Astrocyte of the spinal cord (primary cell): Measurements from ENCODE around the gene LY6G6F.

Experiments used
- DNase-seq: peaks from one replicate; pipeline ENCODE4 v3.0.0; 2011; ENCODE audit warnings: low read depth, low spot score
- H3K4me3 ChIP-seq: 2 replicates; pipeline ENCODE4 v1.5.1; 2011; ENCODE audit warnings: low read depth, mild to moderate bottlenecking, low read length, moderate library complexity
- CTCF ChIP-seq: IDR thresholded peaks from 2 replicates; pipeline ENCODE4 v1.5.1; 2012; ENCODE audit warnings: low read depth, mild to moderate bottlenecking, low read length, inconsistent platforms
- in situ Hi-C: cut with HindIII; loops from 2 replicates; pipeline ENCODE4 v1.10.0; 2017; ENCODE audit warnings: low sequenced_read_pairs

LY6G6F gene

DNA sequence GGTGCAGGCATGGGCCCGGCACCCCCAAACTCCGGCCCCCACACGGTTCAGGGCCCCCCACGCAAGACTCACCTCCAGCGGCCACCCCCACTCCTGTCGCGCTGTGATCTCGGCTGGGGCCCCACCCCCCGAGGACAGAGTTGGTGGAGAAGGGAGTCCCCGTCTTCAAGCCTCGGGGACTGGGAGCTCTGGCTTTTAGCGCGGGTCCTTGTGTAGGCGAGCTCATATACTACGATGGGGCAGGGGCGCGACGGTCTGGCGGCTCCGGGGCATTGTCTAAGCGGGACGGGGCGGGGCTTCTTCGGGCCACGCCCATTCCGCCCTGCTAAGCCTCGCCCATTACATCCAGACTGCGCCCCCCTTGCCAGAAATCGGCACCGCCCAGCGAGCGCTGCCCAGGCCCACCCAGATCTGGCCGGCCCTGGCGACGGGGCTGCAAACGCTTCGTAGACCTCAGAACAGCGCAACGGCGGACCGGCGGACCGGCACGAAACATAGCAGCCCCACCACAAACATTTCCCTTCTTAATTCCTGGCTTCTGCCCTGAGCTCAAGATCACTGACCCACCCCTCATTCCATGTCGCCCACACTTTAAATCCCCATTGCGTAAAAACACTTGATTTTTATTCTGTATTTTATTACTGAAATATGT is 23.4 kb downstream of the LY6G6F start:
- in situ Hi-C loops: no loop called here
- peak overlapping the region; percentile 65 for H3K4me3 ChIP-seq
- TF ChIP-seq CTCF: peak; percentile 9
- peak; percentile 91 for DNase-seq

GRCh38 chr6:31730631-31731086 is 24.0 kb downstream of the LY6G6F start:
- no peak for TF ChIP-seq CTCF
- H3K4me3 ChIP-seq: peak overlapping the region; percentile 65
- DNase-seq: no peak
- in situ Hi-C loops: no loop called here

- TF ChIP-seq CTCF: no peak
- in situ Hi-C loops: no loop called here
- no peak for DNase-seq
- no peak overlapping the region for H3K4me3 ChIP-seq
Observed at GRCh38 chr6:31732029-31732428, 25.4 kb downstream of the LY6G6F start.

- in situ Hi-C loops: no loop called here
- DNase-seq: no peak
- TF ChIP-seq CTCF: no peak
- no peak overlapping the region for H3K4me3 ChIP-seq
Observed at GRCh38 chr6:31733734-31734133, 27.1 kb downstream of the LY6G6F start.

DNA sequence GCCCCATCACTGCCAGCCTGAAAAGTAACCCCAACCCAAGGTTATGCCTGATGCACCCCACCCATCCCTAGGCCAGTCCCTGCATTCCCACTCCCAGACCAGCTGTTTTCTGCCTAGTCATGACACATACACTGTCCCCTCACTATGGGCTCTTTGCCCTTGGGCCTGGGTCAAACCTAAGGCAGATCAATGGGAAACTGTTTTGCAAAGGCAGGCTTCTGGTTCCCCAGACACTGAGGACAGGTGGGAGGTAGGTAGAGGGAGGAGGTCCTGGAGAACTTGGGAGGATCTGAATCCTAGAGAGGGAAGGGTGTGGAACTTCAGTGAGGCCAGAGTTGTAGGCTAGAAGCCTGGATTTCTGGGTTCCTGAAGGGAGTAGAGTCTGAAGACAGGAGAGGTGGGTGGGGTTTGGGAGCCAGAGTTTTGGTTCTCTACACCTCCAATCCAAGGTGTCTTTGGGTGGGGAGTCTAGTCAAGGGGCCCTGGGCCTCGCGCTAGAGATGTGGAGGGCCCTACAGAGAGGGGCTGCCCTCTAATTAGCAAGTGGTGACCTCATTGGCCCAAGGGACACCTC is 27.7 kb downstream of the LY6G6F start:
- in situ Hi-C loops: no loop called here
- peak overlapping the region; percentile 63 for H3K4me3 ChIP-seq
- TF ChIP-seq CTCF: no peak
- no peak for DNase-seq

GRCh38 chr6:31734821-31735406 is 28.2 kb downstream of the LY6G6F start:
- in situ Hi-C loops: no loop called here
- peak; percentile 48 for DNase-seq
- peak overlapping the region; percentile 63 for H3K4me3 ChIP-seq
- no peak for TF ChIP-seq CTCF
